H1 (cell line): ENCODE results near the gene OR9I1. TPM values are rescaled to one million over a fixed set of nuclear protein-coding genes. Genes with fewer than 3 reads are reported as not detected.

ENCODE experiments used
- CTCF ChIA-PET: fragments of 300-600 bp; sonication (Branson Sonifier 250); formaldehyde crosslinking; loops from one replicate; lab custom pipeline; 2021; ENCODE audit not compliant: partially characterized antibody; lab: Charles Lee
- POLR2A ChIA-PET: fragments of 300-600 bp; sonication (Branson Sonifier 250); formaldehyde crosslinking; loops from one replicate; lab custom pipeline; 2021; ENCODE audit warnings: inconsistent platforms; ENCODE audit not compliant: partially characterized antibody; lab: Charles Lee
- DNase-seq, 2 experiments: peaks; one replicate each; pipeline versions ENCODE4 v3.0.0 to v3.0.0-alpha.2; 2010 to 2022; ENCODE audit warnings: low spot score in 2 of 2, low read depth in 1 of 2, mixed read lengths in 1 of 2
- FAIRE-seq: peaks from 2 replicates; lab custom pipeline; 2011; peaks lifted over from hg19 to GRCh38; lab: Jason Lieb, UNC
- H2AFZ ChIP-seq: 2 replicates; pipeline ENCODE4 v1.8.1; 2012; ENCODE audit warnings: low read length, inconsistent platforms
- H2AK5ac ChIP-seq: 2 replicates; pipeline ENCODE4 v1.6.1; 2013; ENCODE audit warnings: low read depth, low read length
- H2BK120ac ChIP-seq: replicated peaks from 2 replicates; pipeline ENCODE3; 2013; ENCODE audit warnings: low read depth, low read length, inconsistent platforms
- H2BK12ac ChIP-seq: 2 replicates; pipeline ENCODE4 v1.6.1; 2013; ENCODE audit warnings: low read depth, low read length
- H2BK15ac ChIP-seq: 2 replicates; pipeline ENCODE4 v1.6.1; 2013; ENCODE audit warnings: low read length
- H2BK20ac ChIP-seq: 2 replicates; pipeline ENCODE4 v1.6.1; 2013; ENCODE audit warnings: low read length
- H2BK5ac ChIP-seq: 2 replicates; pipeline ENCODE4 v1.6.1; 2013; ENCODE audit warnings: low read depth, low read length
- H3K14ac ChIP-seq: 2 replicates; pipeline ENCODE4 v1.6.1; 2013; ENCODE audit warnings: inconsistent platforms; ENCODE audit not compliant: insufficient read length
- H3K18ac ChIP-seq: 2 replicates; pipeline ENCODE4 v1.6.1; 2013; ENCODE audit warnings: low read length; ENCODE audit errors: extremely low read depth
- H3K23ac ChIP-seq: 2 replicates; pipeline ENCODE4 v1.6.1; 2013; ENCODE audit warnings: inconsistent platforms; ENCODE audit not compliant: insufficient read length
- H3K23me2 ChIP-seq: 2 replicates; pipeline ENCODE4 v1.6.1; 2013; ENCODE audit warnings: low read depth, low read length
- H3K27ac ChIP-seq: 2 replicates; pipeline ENCODE4 v1.6.1; 2011; ENCODE audit warnings: low read depth, low read length, inconsistent platforms
- H3K27me3 ChIP-seq, 4 experiments: replicated peaks in 1 of 4; 1 replicate in 1 of 4; 2 replicates in 3 of 4; pipeline versions ENCODE4 v1.6.1 to v1.8.1; 2011 to 2013; ENCODE audit warnings: low read length in 3 of 4, mild to moderate bottlenecking in 3 of 4, inconsistent platforms in 2 of 4, mixed read lengths in 2 of 4, moderate library complexity in 1 of 4; ENCODE audit not compliant: control insufficient read depth in 3 of 4, insufficient read depth in 3 of 4; ENCODE audit errors: extremely low read depth in 1 of 4
- H3K36me3 ChIP-seq, 4 experiments: 2 replicates each; pipeline versions ENCODE4 v1.6.1 to v1.8.1; 2011 to 2013; ENCODE audit warnings: mild to moderate bottlenecking in 4 of 4, low read length in 3 of 4, moderate library complexity in 2 of 4, control low read depth in 1 of 4, inconsistent platforms in 1 of 4; ENCODE audit not compliant: insufficient read depth in 4 of 4, control insufficient read depth in 2 of 4
- H3K4ac ChIP-seq: replicated peaks from 2 replicates; pipeline ENCODE3; 2013; ENCODE audit warnings: low read length, low read depth, mixed read lengths, inconsistent platforms; ENCODE audit not compliant: insufficient read length
- H3K4me1 ChIP-seq, 4 experiments: replicated peaks in 1 of 4; 1 replicate in 1 of 4; 2 replicates in 3 of 4; pipeline versions ENCODE4 v1.6.1 to v1.8.1; 2011 to 2013; ENCODE audit warnings: low read length in 3 of 4, inconsistent platforms in 2 of 4, mixed read lengths in 1 of 4; ENCODE audit not compliant: insufficient read depth in 4 of 4, control insufficient read depth in 3 of 4
- H3K4me2 ChIP-seq, 2 experiments: 2 replicates each; pipeline versions ENCODE4 v1.6.1 to v1.8.1; 2011 to 2013; ENCODE audit warnings: low read depth in 2 of 2, low read length in 2 of 2, control low read depth in 1 of 2, inconsistent platforms in 1 of 2, mild to moderate bottlenecking in 1 of 2; ENCODE audit not compliant: insufficient read depth in 1 of 2
- H3K4me3 ChIP-seq, 4 experiments: fragments of 200-600, 300-600 bp in 1 of 4; sonication (generic), shearing (Covaris generic), sonication (Bioruptor Twin) in 1 of 4; 2 replicates each; pipeline versions ENCODE4 v1.5.1 to v1.8.1; 2011 to 2016; ENCODE audit warnings: low read length in 4 of 4, low read depth in 3 of 4, control low read depth in 2 of 4, inconsistent platforms in 2 of 4, mild to moderate bottlenecking in 2 of 4, mixed read lengths in 1 of 4, moderate library complexity in 1 of 4; ENCODE audit not compliant: insufficient read depth in 2 of 4; ENCODE audit errors: extremely low read depth in 1 of 4
- H3K56ac ChIP-seq: replicated peaks from 2 replicates; pipeline ENCODE3; 2013; ENCODE audit warnings: low read depth, mild to moderate bottlenecking, mixed read lengths, low read length, inconsistent platforms; ENCODE audit not compliant: insufficient read length
- H3K79me1 ChIP-seq: 2 replicates; pipeline ENCODE4 v1.6.1; 2013; ENCODE audit warnings: low read depth, low read length, control low read depth
- H3K79me2 ChIP-seq, 2 experiments: 2 replicates each; pipeline versions ENCODE4 v1.6.1 to v1.8.1; 2012 to 2013; ENCODE audit warnings: low read length in 2 of 2, mild to moderate bottlenecking in 2 of 2, inconsistent platforms in 1 of 2; ENCODE audit not compliant: insufficient read depth in 2 of 2, control insufficient read depth in 1 of 2
- H3K9ac ChIP-seq, 4 experiments: replicated peaks in 1 of 4; 1 replicate in 1 of 4; 2 replicates in 3 of 4; pipeline versions ENCODE4 v1.6.1 to v1.8.1; 2011 to 2013; ENCODE audit warnings: low read depth in 3 of 4, low read length in 3 of 4, control low read depth in 2 of 4, mild to moderate bottlenecking in 2 of 4, moderate library complexity in 2 of 4, inconsistent platforms in 1 of 4; ENCODE audit errors: extremely low read depth in 1 of 4
- H3K9me3 ChIP-seq, 2 experiments: 2 replicates each; pipeline versions ENCODE4 v1.6.1 to v1.8.1; 2012 to 2013; ENCODE audit warnings: mild to moderate bottlenecking in 2 of 2, moderate library complexity in 2 of 2, control low read depth in 1 of 2, inconsistent platforms in 1 of 2, low read depth in 1 of 2, low read length in 1 of 2, mixed read lengths in 1 of 2; ENCODE audit not compliant: insufficient read depth in 2 of 2
- H4K20me1 ChIP-seq, 2 experiments: replicated peaks in 1 of 2; 2 replicates each; pipeline versions ENCODE3 to v1.8.1; 2011 to 2013; ENCODE audit warnings: inconsistent platforms in 2 of 2, low read length in 2 of 2, mild to moderate bottlenecking in 1 of 2; ENCODE audit not compliant: insufficient read depth in 2 of 2, control insufficient read depth in 1 of 2
- H4K5ac ChIP-seq: 2 replicates; pipeline ENCODE4 v1.6.1; 2013; ENCODE audit warnings: low read length, low read depth, mixed read lengths, inconsistent platforms; ENCODE audit not compliant: insufficient read length
- H4K8ac ChIP-seq: 2 replicates; pipeline ENCODE4 v1.8.0; 2013; ENCODE audit warnings: mild to moderate bottlenecking, moderate library complexity, low read length, inconsistent platforms; ENCODE audit not compliant: insufficient read depth; ENCODE audit errors: extremely low read depth
- H4K91ac ChIP-seq: replicated peaks from 2 replicates; pipeline ENCODE3; 2013; ENCODE audit warnings: low read length, mixed read lengths, inconsistent platforms; ENCODE audit not compliant: insufficient read length
- BCL11A ChIP-seq, 2 experiments: IDR thresholded peaks; one replicate each; pipeline ENCODE4 v1.6.1; 2011; ENCODE audit warnings: low read depth in 2 of 2, low read length in 2 of 2, mild to moderate bottlenecking in 2 of 2
- CEBPB ChIP-seq: IDR thresholded peaks from 2 replicates; pipeline ENCODE4 v1.6.1; 2012; ENCODE audit warnings: low read depth, low read length
- CREB1 ChIP-seq: IDR thresholded peaks from 2 replicates; pipeline ENCODE4 v1.6.1; 2012; ENCODE audit warnings: inconsistent platforms
- CTBP2 ChIP-seq: IDR thresholded peaks from 2 replicates; pipeline ENCODE4 v1.7.0; 2011; ENCODE audit warnings: borderline replicate concordance, mild to moderate bottlenecking, moderate library complexity, mixed read lengths, low read length; ENCODE audit not compliant: insufficient read depth, insufficient read length
- EGR1 ChIP-seq: IDR thresholded peaks from 2 replicates; pipeline ENCODE4 v1.6.1; 2011; ENCODE audit warnings: low read depth, low read length, borderline replicate concordance
- HDAC2 ChIP-seq, 2 experiments: fragments of 300-600 bp in 1 of 2; sonication (generic) in 1 of 2; IDR thresholded peaks; 2 replicates each; pipeline ENCODE4 v1.6.1; 2011 to 2012; ENCODE audit warnings: low read depth in 2 of 2, low read length in 2 of 2, mild to moderate bottlenecking in 2 of 2, moderate library complexity in 2 of 2, borderline replicate concordance in 1 of 2, inconsistent platforms in 1 of 2
- KDM1A ChIP-seq: fragments of 200-600, 300-600 bp; sonication (generic); IDR thresholded peaks from 2 replicates; pipeline ENCODE4 v1.7.1; 2016; ENCODE audit warnings: mild to moderate bottlenecking, low read length, borderline replicate concordance
- RNF2 ChIP-seq: fragments of 200-900, 300-1000 bp; sonication (generic); IDR thresholded peaks from 2 replicates; pipeline ENCODE4 v1.7.1; 2016; ENCODE audit warnings: borderline replicate concordance, low read depth, mild to moderate bottlenecking, antibody characterized with exemption, low read length; ENCODE audit not compliant: poor library complexity, severe bottlenecking; ENCODE audit errors: missing control alignments
- SP4 ChIP-seq: IDR thresholded peaks from 2 replicates; pipeline ENCODE4 v1.6.1; 2012; ENCODE audit warnings: low read length, inconsistent platforms
- SRF ChIP-seq: IDR thresholded peaks from 2 replicates; pipeline ENCODE4 v1.6.1; 2011; ENCODE audit warnings: mild to moderate bottlenecking, low read depth, low read length, moderate library complexity
- TBP ChIP-seq: IDR thresholded peaks from 2 replicates; pipeline ENCODE4 v1.6.1; 2011; ENCODE audit warnings: low read depth, low read length, improper control_type of control experiment
- polyA plus RNA-seq, 7 experiments: library from polyadenylated mRNA; depleted of rRNA in 3 of 7; stranded (reverse) in 5 of 7; unstranded in 2 of 7; fragments of >200 nt in 5 of 7; fragments of 200-250 nt in 2 of 7; gene quantifications; 1 replicate in 5 of 7; 2 replicates in 1 of 7; 4 replicates in 1 of 7; pipeline versions ENCODE4 v1.2.1 to v1.2.3, GENCODE V29; 2011 to 2013; ENCODE audit warnings: missing spikeins in 2 of 7, mixed read lengths in 2 of 7
- total RNA-seq: library from RNA; stranded (reverse); fragmentation: NEBNext Ultra II Directional; extraction: Animal tissue kit (Norgen Biotek cat#: 25700); gene quantifications from 2 replicates; pipeline ENCODE4 v1.2.1, GENCODE V29; 2021
- TF ChIP-seq, protein P1 (sequence below): IDR thresholded peaks from 2 replicates; pipeline ENCODE4 v1.6.1; 2012; ENCODE audit warnings: inconsistent platforms

The OR9I1 gene
- total and polyA plus RNA-seq, 2 of the 8 experiments (the other 6 are each of a cell fraction or from before 2014, with no cell fraction given) = not detected

DNA sequence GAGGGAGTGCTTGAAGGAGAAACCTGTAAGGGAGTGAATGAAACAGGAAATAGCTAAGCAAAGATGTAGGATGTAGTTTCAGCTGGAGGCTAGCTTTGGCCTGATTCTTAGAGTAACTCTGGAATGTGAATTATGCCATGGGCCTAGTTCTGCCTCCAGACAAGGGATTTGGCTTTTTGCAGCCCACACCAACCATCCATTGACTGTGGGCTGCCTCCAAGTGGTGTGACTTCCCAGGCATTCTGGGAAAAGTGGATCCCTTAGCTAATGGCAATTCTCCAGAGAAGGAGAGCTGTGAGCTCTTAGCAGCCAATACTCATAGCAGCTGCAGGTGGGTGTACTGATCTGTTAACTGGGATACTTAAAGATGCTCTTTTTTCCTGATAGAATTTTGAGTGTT is 2.0 kb upstream of the OR9I1 start:
- POLR2A ChIA-PET = no interaction called here
- Histone ChIP-seq H2BK15ac (no peak overlapping the region), H3K23ac (no peak overlapping the region)

More for the DNA sequence above, 2.0 kb upstream of the OR9I1 start:
- no peak overlapping the region for H3K14ac ChIP-seq
- H3K4ac ChIP-seq = no peak overlapping the region
- no peaks in the 10 kb centered on the region for H3K23me2 ChIP-seq
- no peaks in the 10 kb centered on the region for H3K4me1 ChIP-seq
- H2BK20ac ChIP-seq = no peak overlapping the region
- no peak overlapping the region for H3K27ac ChIP-seq
- no peaks in the 10 kb centered on the region for H3K36me3 ChIP-seq
- H3K4me2 ChIP-seq = no peak overlapping the region
- no peak for TF ChIP-seq SRF
- TF ChIP-seq, protein P1, sequence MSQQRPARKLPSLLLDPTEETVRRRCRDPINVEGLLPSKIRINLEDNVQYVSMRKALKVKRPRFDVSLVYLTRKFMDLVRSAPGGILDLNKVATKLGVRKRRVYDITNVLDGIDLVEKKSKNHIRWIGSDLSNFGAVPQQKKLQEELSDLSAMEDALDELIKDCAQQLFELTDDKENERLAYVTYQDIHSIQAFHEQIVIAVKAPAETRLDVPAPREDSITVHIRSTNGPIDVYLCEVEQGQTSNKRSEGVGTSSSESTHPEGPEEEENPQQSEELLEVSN = no peak
- no peak for TF ChIP-seq BCL11A (IDR thresholded peaks at IDR 0.05; ENCODE audit: low read depth in 2 of 2, low read length in 2 of 2)
- no peak for TF ChIP-seq KDM1A
- no peak for TF ChIP-seq RNF2
- no peak for TF ChIP-seq EGR1
- no peak for TF ChIP-seq SP4
- no peak for TF ChIP-seq CEBPB
- no peak for TF ChIP-seq CREB1
- no peak for TF ChIP-seq TBP
- TF ChIP-seq CTBP2 = no peak
- TF ChIP-seq HDAC2 (IDR thresholded peaks at IDR 0.05; ENCODE audit: borderline replicate concordance in 1 of 2, low read depth in 2 of 2, low read length in 2 of 2) = no peak
- DNase-seq (no peak), FAIRE-seq (no peak)
- H4K5ac ChIP-seq = no peak overlapping the region
- no peak overlapping the region for H2BK12ac ChIP-seq
- no peak overlapping the region for H2AFZ ChIP-seq
- CTCF ChIA-PET = interaction anchor here (0.6 to 0.7 kb wide), 2 partner anchors 158 to 1161 kb away, joined by 3 read pairs; no protein-coding TSS in a partner anchor
- no peak overlapping the region for H2BK5ac ChIP-seq
- H4K8ac ChIP-seq = no peak overlapping the region
- H3K79me2 ChIP-seq = no peaks in the 10 kb centered on the region
- H4K20me1 ChIP-seq = no peaks in the 10 kb centered on the region
- H2AK5ac ChIP-seq = no peak overlapping the region
- H3K27me3 ChIP-seq = no peaks in the 10 kb centered on the region
- no peak overlapping the region for H3K56ac ChIP-seq
- no peak overlapping the region for H2BK120ac ChIP-seq
- no peak overlapping the region for H3K9ac ChIP-seq
- H3K9me3 ChIP-seq = no peaks in the 10 kb centered on the region; a peak in 1 of 4 replicates
- no peak overlapping the region for H4K91ac ChIP-seq
- H3K79me1 ChIP-seq = no peaks in the 10 kb centered on the region
- H3K18ac ChIP-seq = no peak overlapping the region
- H3K4me3 ChIP-seq = no peak overlapping the region
